HepG2 (cell line): ENCODE measurements around the gene BPI. TPM values are rescaled to one million over a fixed set of nuclear protein-coding genes. Genes with fewer than 3 reads are reported as not detected.

Source experiments
- HNRNPL ChIP-seq: fragments of 200-400 bp; formaldehyde crosslinking; IDR thresholded peaks from 2 replicates; pipeline ENCODE4 v1.6.1; 2017; ENCODE audit warnings: mild to moderate bottlenecking, low read depth, low read length
- KDM2A ChIP-seq: sonication (generic); formaldehyde crosslinking; IDR thresholded peaks from 2 replicates; pipeline ENCODE4 v1.4.0; 2020; ENCODE audit warnings: low read depth, missing genetic modification reagents, borderline replicate concordance
- NFKBIZ ChIP-seq: IDR thresholded peaks from 2 replicates; pipeline ENCODE4 v1.6.1; 2018; ENCODE audit warnings: missing genetic modification reagents, missing compliant biosample characterization
- NR3C1 ChIP-seq: sonication (generic); formaldehyde crosslinking; IDR thresholded peaks from 2 replicates; pipeline ENCODE4 v1.4.0; 2020; ENCODE audit warnings: missing genetic modification reagents
- PRDM4 ChIP-seq: sonication (generic); formaldehyde crosslinking; IDR thresholded peaks from 2 replicates; pipeline ENCODE4 v1.9.0; 2021; ENCODE audit warnings: missing genetic modification reagents, borderline replicate concordance
- SKI ChIP-seq: fragments of 450-650 bp; IDR thresholded peaks from one replicate; pipeline ENCODE4 v1.6.1; 2018; ENCODE audit warnings: mild to moderate bottlenecking; ENCODE audit not compliant: partially characterized antibody
- ZFY ChIP-seq: sonication (generic); formaldehyde crosslinking; IDR thresholded peaks from 2 replicates; pipeline ENCODE4 v1.4.0; 2020; ENCODE audit warnings: missing genetic modification reagents
- ZNF850 ChIP-seq: sonication (generic); formaldehyde crosslinking; conservative IDR thresholded peaks from 2 replicates; pipeline ENCODE4 v1.9.0; 2021; ENCODE audit warnings: mild to moderate bottlenecking, missing genetic modification reagents
- ZSCAN31 ChIP-seq: sonication (generic); formaldehyde crosslinking; IDR thresholded peaks from 2 replicates; pipeline ENCODE4 v1.5.0; 2020; ENCODE audit warnings: low read depth, mild to moderate bottlenecking, missing genetic modification reagents
- polyA plus RNA-seq, 8 experiments: library from polyadenylated mRNA; depleted of rRNA in 3 of 8; stranded (reverse) in 7 of 8; unstranded in 1 of 8; fragments of >200 nt; fragmentation: Illumina TruSeq in 4 of 8; extraction: Trizol in 4 of 8; gene quantifications; 2 replicates each; pipeline versions ENCODE4 v1.2.1 to v1.2.3, GENCODE V29; 2011 to 2016; ENCODE audit warnings: low read depth in 4 of 8, missing spikeins in 1 of 8, mixed read lengths in 1 of 8; ENCODE audit not compliant: insufficient read depth in 1 of 8
- total RNA-seq, 5 experiments: library from RNA; depleted of rRNA; stranded (reverse); fragments of >200 nt; fragmentation: Illumina TruSeq; extraction: Trizol; gene quantifications; 2 replicates each; pipeline ENCODE4 v1.2.3, GENCODE V29; 2016; ENCODE audit warnings: low read depth in 1 of 5
- TF ChIP-seq, protein P1 (sequence below): sonication (generic); formaldehyde crosslinking; IDR thresholded peaks from 2 replicates; pipeline ENCODE4 v1.4.0; 2020; ENCODE audit warnings: missing genetic modification reagents, low read depth, mild to moderate bottlenecking, borderline replicate concordance
- TF ChIP-seq, protein P2 (sequence below): sonication (generic); formaldehyde crosslinking; IDR thresholded peaks from 2 replicates; pipeline ENCODE4 v1.4.0; 2020; ENCODE audit warnings: mild to moderate bottlenecking, low read depth, missing genetic modification reagents
- TF ChIP-seq, protein P3 (sequence below): sonication (generic); formaldehyde crosslinking; IDR thresholded peaks from 2 replicates; pipeline ENCODE4 v1.5.0; 2020; ENCODE audit warnings: mild to moderate bottlenecking, missing genetic modification reagents, borderline replicate concordance
- TF ChIP-seq, protein P4 (sequence below): sonication (generic); formaldehyde crosslinking; IDR thresholded peaks from 2 replicates; pipeline ENCODE4 v1.4.0; 2020; ENCODE audit warnings: missing genetic modification reagents
- TF ChIP-seq, protein P5 (sequence below): sonication (generic); formaldehyde crosslinking; IDR thresholded peaks from 2 replicates; pipeline ENCODE4 v1.5.0; 2020; ENCODE audit warnings: mild to moderate bottlenecking, missing genetic modification reagents

The BPI gene
- total and polyA plus RNA-seq, 2 of the 13 experiments (the other 11 are each of a cell fraction or from before 2014, with no cell fraction given): not detected

- TF ChIP-seq, protein P1, sequence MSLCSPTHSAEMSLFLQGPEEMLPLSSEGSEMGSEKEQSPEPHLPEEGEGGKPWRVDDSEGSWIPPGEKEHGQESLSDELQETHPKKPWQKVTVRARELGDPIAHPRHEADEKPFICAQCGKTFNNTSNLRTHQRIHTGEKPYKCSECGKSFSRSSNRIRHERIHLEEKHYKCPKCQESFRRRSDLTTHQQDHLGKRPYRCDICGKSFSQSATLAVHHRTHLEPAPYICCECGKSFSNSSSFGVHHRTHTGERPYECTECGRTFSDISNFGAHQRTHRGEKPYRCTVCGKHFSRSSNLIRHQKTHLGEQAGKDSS (CRISPR knock-in tag): no peak; the same call in 1 of the 2 replicates
- TF ChIP-seq SKI (no peak), HNRNPL (no peak), ZSCAN31 (CRISPR knock-in tag) (no peak), PRDM4 (CRISPR knock-in tag) (peak; percentile 83), NR3C1 (no peak), ZNF850 (CRISPR knock-in tag) (no peak), ZFY (CRISPR knock-in tag) (peak; percentile 63), NFKBIZ (CRISPR knock-in tag) (peak; percentile 40; the same call in 1 of the 2 replicates), KDM2A (CRISPR knock-in tag) (peak; percentile 58; the same call in 1 of the 2 replicates)
- TF ChIP-seq, protein P2, sequence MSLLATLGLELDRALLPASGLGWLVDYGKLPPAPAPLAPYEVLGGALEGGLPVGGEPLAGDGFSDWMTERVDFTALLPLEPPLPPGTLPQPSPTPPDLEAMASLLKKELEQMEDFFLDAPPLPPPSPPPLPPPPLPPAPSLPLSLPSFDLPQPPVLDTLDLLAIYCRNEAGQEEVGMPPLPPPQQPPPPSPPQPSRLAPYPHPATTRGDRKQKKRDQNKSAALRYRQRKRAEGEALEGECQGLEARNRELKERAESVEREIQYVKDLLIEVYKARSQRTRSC (CRISPR knock-in tag): no peak
- TF ChIP-seq, protein P3, sequence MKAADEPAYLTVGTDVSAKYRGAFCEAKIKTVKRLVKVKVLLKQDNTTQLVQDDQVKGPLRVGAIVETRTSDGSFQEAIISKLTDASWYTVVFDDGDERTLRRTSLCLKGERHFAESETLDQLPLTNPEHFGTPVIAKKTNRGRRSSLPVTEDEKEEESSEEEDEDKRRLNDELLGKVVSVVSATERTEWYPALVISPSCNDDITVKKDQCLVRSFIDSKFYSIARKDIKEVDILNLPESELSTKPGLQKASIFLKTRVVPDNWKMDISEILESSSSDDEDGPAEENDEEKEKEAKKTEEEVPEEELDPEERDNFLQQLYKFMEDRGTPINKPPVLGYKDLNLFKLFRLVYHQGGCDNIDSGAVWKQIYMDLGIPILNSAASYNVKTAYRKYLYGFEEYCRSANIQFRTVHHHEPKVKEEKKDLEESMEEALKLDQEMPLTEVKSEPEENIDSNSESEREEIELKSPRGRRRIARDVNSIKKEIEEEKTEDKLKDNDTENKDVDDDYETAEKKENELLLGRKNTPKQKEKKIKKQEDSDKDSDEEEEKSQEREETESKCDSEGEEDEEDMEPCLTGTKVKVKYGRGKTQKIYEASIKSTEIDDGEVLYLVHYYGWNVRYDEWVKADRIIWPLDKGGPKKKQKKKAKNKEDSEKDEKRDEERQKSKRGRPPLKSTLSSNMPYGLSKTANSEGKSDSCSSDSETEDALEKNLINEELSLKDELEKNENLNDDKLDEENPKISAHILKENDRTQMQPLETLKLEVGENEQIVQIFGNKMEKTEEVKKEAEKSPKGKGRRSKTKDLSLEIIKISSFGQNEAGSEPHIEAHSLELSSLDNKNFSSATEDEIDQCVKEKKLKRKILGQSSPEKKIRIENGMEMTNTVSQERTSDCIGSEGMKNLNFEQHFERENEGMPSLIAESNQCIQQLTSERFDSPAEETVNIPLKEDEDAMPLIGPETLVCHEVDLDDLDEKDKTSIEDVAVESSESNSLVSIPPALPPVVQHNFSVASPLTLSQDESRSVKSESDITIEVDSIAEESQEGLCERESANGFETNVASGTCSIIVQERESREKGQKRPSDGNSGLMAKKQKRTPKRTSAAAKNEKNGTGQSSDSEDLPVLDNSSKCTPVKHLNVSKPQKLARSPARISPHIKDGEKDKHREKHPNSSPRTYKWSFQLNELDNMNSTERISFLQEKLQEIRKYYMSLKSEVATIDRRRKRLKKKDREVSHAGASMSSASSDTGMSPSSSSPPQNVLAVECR (CRISPR knock-in tag): peak; percentile 33; the same call in 1 of the 2 replicates
- TF ChIP-seq, protein P4, sequence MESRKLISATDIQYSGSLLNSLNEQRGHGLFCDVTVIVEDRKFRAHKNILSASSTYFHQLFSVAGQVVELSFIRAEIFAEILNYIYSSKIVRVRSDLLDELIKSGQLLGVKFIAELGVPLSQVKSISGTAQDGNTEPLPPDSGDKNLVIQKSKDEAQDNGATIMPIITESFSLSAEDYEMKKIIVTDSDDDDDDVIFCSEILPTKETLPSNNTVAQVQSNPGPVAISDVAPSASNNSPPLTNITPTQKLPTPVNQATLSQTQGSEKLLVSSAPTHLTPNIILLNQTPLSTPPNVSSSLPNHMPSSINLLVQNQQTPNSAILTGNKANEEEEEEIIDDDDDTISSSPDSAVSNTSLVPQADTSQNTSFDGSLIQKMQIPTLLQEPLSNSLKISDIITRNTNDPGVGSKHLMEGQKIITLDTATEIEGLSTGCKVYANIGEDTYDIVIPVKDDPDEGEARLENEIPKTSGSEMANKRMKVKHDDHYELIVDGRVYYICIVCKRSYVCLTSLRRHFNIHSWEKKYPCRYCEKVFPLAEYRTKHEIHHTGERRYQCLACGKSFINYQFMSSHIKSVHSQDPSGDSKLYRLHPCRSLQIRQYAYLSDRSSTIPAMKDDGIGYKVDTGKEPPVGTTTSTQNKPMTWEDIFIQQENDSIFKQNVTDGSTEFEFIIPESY (CRISPR knock-in tag): 0 out of 2 replicates have a peak, but pooled peaks have one; percentile 12
- TF ChIP-seq, protein P5, sequence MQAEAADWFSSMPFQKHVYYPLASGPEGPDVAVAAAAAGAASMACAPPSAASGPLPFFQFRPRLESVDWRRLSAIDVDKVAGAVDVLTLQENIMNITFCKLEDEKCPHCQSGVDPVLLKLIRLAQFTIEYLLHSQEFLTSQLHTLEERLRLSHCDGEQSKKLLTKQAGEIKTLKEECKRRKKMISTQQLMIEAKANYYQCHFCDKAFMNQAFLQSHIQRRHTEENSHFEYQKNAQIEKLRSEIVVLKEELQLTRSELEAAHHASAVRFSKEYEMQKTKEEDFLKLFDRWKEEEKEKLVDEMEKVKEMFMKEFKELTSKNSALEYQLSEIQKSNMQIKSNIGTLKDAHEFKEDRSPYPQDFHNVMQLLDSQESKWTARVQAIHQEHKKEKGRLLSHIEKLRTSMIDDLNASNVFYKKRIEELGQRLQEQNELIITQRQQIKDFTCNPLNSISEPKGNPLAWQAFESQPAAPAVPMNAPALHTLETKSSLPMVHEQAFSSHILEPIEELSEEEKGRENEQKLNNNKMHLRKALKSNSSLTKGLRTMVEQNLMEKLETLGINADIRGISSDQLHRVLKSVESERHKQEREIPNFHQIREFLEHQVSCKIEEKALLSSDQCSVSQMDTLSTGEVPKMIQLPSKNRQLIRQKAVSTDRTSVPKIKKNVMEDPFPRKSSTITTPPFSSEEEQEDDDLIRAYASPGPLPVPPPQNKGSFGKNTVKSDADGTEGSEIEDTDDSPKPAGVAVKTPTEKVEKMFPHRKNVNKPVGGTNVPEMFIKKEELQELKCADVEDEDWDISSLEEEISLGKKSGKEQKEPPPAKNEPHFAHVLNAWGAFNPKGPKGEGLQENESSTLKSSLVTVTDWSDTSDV (CRISPR knock-in tag): no peak
These were observed 39.6 kb downstream of the BPI start (continued) for GRCh38 chr20:38343311-38344106.
